ENCODE data around the gene MICAL2.

MICAL2 gene

GRCh38 chr11:12200991-12201985, 90.9 kb downstream of the MICAL2 start:
- DNase-seq (ENCODE audit: low read depth) = peak; percentile 47
- no peak overlapping the region for H3K4me3 ChIP-seq (ENCODE audit: low read depth, low read length)
- in situ Hi-C loops (cut with HindIII; ENCODE audit: low sequenced_read_pairs) = no loop called here
- TF ChIP-seq CTCF (IDR thresholded peaks at IDR 0.05; ENCODE audit: low read depth, low read length, missing control alignments) = no peak

GRCh38 chr11:12202661-12203310, 92.4 kb downstream of the MICAL2 start:
- DNase-seq (ENCODE audit: low read depth) = no peak
- in situ Hi-C loops (cut with HindIII; ENCODE audit: low sequenced_read_pairs) = no loop called here
- no peak for TF ChIP-seq CTCF (IDR thresholded peaks at IDR 0.05; ENCODE audit: low read depth, low read length, missing control alignments)
- H3K4me3 ChIP-seq (ENCODE audit: low read depth, low read length) = no peak overlapping the region

- no peak overlapping the region for H3K4me3 ChIP-seq (ENCODE audit: low read depth, low read length)
- in situ Hi-C loops (cut with HindIII; ENCODE audit: low sequenced_read_pairs) = no loop called here
- TF ChIP-seq CTCF (IDR thresholded peaks at IDR 0.05; ENCODE audit: low read depth, low read length, missing control alignments) = no peak
- DNase-seq (ENCODE audit: low read depth) = no peak
Measured at GRCh38 chr11:12204506-12204905, 94.1 kb downstream of the MICAL2 start.

GRCh38 chr11:12205330-12205729, 94.9 kb downstream of the MICAL2 start:
- DNase-seq (ENCODE audit: low read depth) = no peak
- in situ Hi-C loops (cut with HindIII; ENCODE audit: low sequenced_read_pairs) = no loop called here
- TF ChIP-seq CTCF (IDR thresholded peaks at IDR 0.05; ENCODE audit: low read depth, low read length, missing control alignments) = no peak
- H3K4me3 ChIP-seq (ENCODE audit: low read depth, low read length) = no peak overlapping the region

- in situ Hi-C loops (cut with HindIII; ENCODE audit: low sequenced_read_pairs) = no loop called here
- H3K4me3 ChIP-seq (ENCODE audit: low read depth, low read length) = no peak overlapping the region
- DNase-seq (ENCODE audit: low read depth) = no peak
- TF ChIP-seq CTCF (IDR thresholded peaks at IDR 0.05; ENCODE audit: low read depth, low read length, missing control alignments) = no peak
Measured at GRCh38 chr11:12206529-12206928, 96.1 kb downstream of the MICAL2 start.

GRCh38 chr11:12207384-12208150, 97.2 kb downstream of the MICAL2 start:
- no peak for TF ChIP-seq CTCF (IDR thresholded peaks at IDR 0.05; ENCODE audit: low read depth, low read length, missing control alignments)
- no peak overlapping the region for H3K4me3 ChIP-seq (ENCODE audit: low read depth, low read length)
- peak; percentile 73 for DNase-seq (ENCODE audit: low read depth)
- in situ Hi-C loops (cut with HindIII; ENCODE audit: low sequenced_read_pairs) = no loop called here
